K562 (cell line): Measurements from ENCODE around the gene ARAP1. TPM values are rescaled to one million over a fixed set of nuclear protein-coding genes. Genes with fewer than 3 reads are reported as not detected.

Experiments used
- ADNP ChIP-seq: fragments of 200-800 bp; sonication (Bioruptor generic); IDR thresholded peaks from 2 replicates; pipeline ENCODE4 v1.6.1; 2016; ENCODE audit warnings: missing genetic modification characterization, missing compliant biosample characterization
- CBX1 ChIP-seq: sonication (generic); IDR thresholded peaks from 2 replicates; pipeline ENCODE4 v1.6.1; 2016; ENCODE audit warnings: antibody characterized with exemption, low read depth, mild to moderate bottlenecking
- CBX5 ChIP-seq: IDR thresholded peaks from 2 replicates; pipeline ENCODE4 v1.6.1; 2014; ENCODE audit warnings: low read depth, borderline replicate concordance
- CHAMP1 ChIP-seq: fragments of 450-650 bp; IDR thresholded peaks from 2 replicates; pipeline ENCODE4 v1.6.1; 2016; ENCODE audit warnings: mild to moderate bottlenecking
- CTCF ChIP-seq, 3 experiments: IDR thresholded peaks in 2 of 3; conservative IDR thresholded peaks in 1 of 3; 2 replicates each; pipeline ENCODE4 v1.5.1; 2011 to 2012; ENCODE audit warnings: low read length in 3 of 3, mild to moderate bottlenecking in 3 of 3, control low read depth in 2 of 3, improper control_type of control experiment in 1 of 3, inconsistent platforms in 1 of 3, low read depth in 1 of 3, mixed read lengths in 1 of 3, moderate library complexity in 1 of 3; ENCODE audit not compliant: insufficient read depth in 2 of 3
- GABPB1 ChIP-seq: sonication (generic); formaldehyde crosslinking; IDR thresholded peaks from 2 replicates; pipeline ENCODE4 v1.8.0; 2022; ENCODE audit warnings: mild to moderate bottlenecking, missing genetic modification reagents
- IRF1 ChIP-seq: sonication (generic); formaldehyde crosslinking; IDR thresholded peaks from 2 replicates; pipeline ENCODE4 v1.8.0; 2022; ENCODE audit warnings: missing genetic modification reagents, mild to moderate bottlenecking, borderline replicate concordance
- NUFIP1 ChIP-seq: fragments of 450-650 bp; IDR thresholded peaks from 2 replicates; pipeline ENCODE4 v1.6.1; 2018; ENCODE audit not compliant: partially characterized antibody
- PHTF2 ChIP-seq: fragments of 250-450 bp; sonication (Bioruptor Pico); IDR thresholded peaks from 2 replicates; pipeline ENCODE4 v1.5.0; 2021; ENCODE audit warnings: mild to moderate bottlenecking
- RB1 ChIP-seq: fragments of 450-650 bp; IDR thresholded peaks from 2 replicates; pipeline ENCODE4 v1.6.1; 2017; ENCODE audit warnings: low read depth, mild to moderate bottlenecking
- RBM25 ChIP-seq: fragments of 200-400 bp; formaldehyde crosslinking; IDR thresholded peaks from 2 replicates; pipeline ENCODE4 v1.6.1; 2018; ENCODE audit warnings: low read length, low read depth, moderate library complexity; ENCODE audit not compliant: severe bottlenecking
- SMARCE1 ChIP-seq: fragments of 450-650 bp; IDR thresholded peaks from 2 replicates; pipeline ENCODE4 v1.7.1; 2016; ENCODE audit warnings: mild to moderate bottlenecking
- TRIM24 ChIP-seq, 2 experiments: fragments of 450-650 bp; IDR thresholded peaks; 2 replicates each; pipeline ENCODE4 v1.6.1; 2016
- TSC22D4 ChIP-seq: fragments of 450-650 bp; IDR thresholded peaks from 2 replicates; pipeline ENCODE4 v1.6.1; 2016; ENCODE audit warnings: missing genetic modification characterization, missing biosample characterization, control low read depth
- XRCC3 ChIP-seq: fragments of 450-650 bp; IDR thresholded peaks from 2 replicates; pipeline ENCODE4 v1.6.1; 2017; ENCODE audit warnings: mild to moderate bottlenecking, moderate library complexity
- ZFP91 ChIP-seq: sonication (generic); formaldehyde crosslinking; IDR thresholded peaks from 2 replicates; pipeline ENCODE4 v1.8.0; 2022; ENCODE audit warnings: mild to moderate bottlenecking, missing genetic modification reagents
- ZNF282 ChIP-seq: sonication (generic); formaldehyde crosslinking; IDR thresholded peaks from 2 replicates; pipeline ENCODE4 v1.8.1; 2023; ENCODE audit warnings: missing genetic modification reagents
- ZNF41 ChIP-seq: fragments of 250-450 bp; sonication (Bioruptor Pico); conservative IDR thresholded peaks from 2 replicates; pipeline ENCODE4 v1.4.0; 2020; ENCODE audit warnings: mild to moderate bottlenecking
- ZNF449 ChIP-seq: fragments of 250-450 bp; sonication (Bioruptor Pico); IDR thresholded peaks from 2 replicates; pipeline ENCODE4 v1.8.0; 2022; ENCODE audit warnings: moderate library complexity, mild to moderate bottlenecking, inconsistent platforms
- ZNF57 ChIP-seq: fragments of 450-650 bp; formaldehyde crosslinking; IDR thresholded peaks from 2 replicates; pipeline ENCODE4 v1.4.0; 2020; ENCODE audit warnings: mild to moderate bottlenecking, moderate library complexity
- polyA plus RNA-seq, 8 experiments: library from polyadenylated mRNA; depleted of rRNA in 4 of 8; stranded (reverse) in 5 of 8; unstranded in 3 of 8; fragments of >200 nt; fragmentation: Nextera tagmentation in 2 of 8; fragmentation: Illumina TruSeq in 1 of 8; extraction: Ambion mirVana in 2 of 8; extraction: Trizol in 1 of 8; gene quantifications; 2 replicates each; pipeline versions ENCODE4 v1.2.1 to v1.2.3, GENCODE V29; 2011 to 2014; ENCODE audit warnings: inconsistent platforms in 1 of 8, missing spikeins in 1 of 8
- total RNA-seq, 7 experiments: library from RNA; depleted of rRNA in 6 of 7; stranded (reverse); fragments of >200 nt in 6 of 7; fragmentation: Illumina TruSeq in 2 of 7; extraction: Trizol in 2 of 7; gene quantifications; 2 replicates each; pipeline versions ENCODE4 v1.2.1 to v1.2.3, GENCODE V29; 2011 to 2021; ENCODE audit warnings: low replicate concordance in 1 of 7

Gene ARAP1
- total and polyA plus RNA-seq, 9 of the 15 experiments (the other 6 are each of a cell fraction or from before 2014, with no cell fraction given): 0.23 to 67.0 (median 24.6) TPM

GRCh38 chr11:72752088-72752914 lies at the start of gene ARAP1 (continued):
- TF ChIP-seq RB1 (peak; percentile 38; the same call in 1 of the 2 replicates), ZNF282 (CRISPR knock-in tag) (no peak), CBX1 (peak; percentile 82; the same call in 1 of the 2 replicates), GABPB1 (CRISPR knock-in tag) (no peak), TSC22D4 (tag) (no peak), ZNF41 (CRISPR knock-in tag) (no peak), CTCF (IDR thresholded peaks at IDR 0.05 in 2 of 3, conservative IDR thresholded peaks at IDR 0.05 in 1 of 3; ENCODE audit: insufficient read depth in 2 of 3, low read depth in 1 of 3, low read length in 3 of 3) (0 out of 6 replicates have a peak, but pooled peaks of 2 of the 3 experiments have one; percentile 10 to 17), CBX5 (no peak), ZNF57 (CRISPR knock-in tag) (no peak), ZFP91 (CRISPR knock-in tag) (no peak), CHAMP1 (no peak), NUFIP1 (no peak), RBM25 (peak; percentile 87), ZNF449 (CRISPR knock-in tag) (no peak), IRF1 (no peak), SMARCE1 (no peak; the same call in 1 of the 2 replicates), PHTF2 (no peak), ADNP (tag) (no peak; the same call in 1 of the 2 replicates), XRCC3 (no peak), TRIM24 (IDR thresholded peaks at IDR 0.05) (no peak)
